ENCODE measurements around the gene MRC2. TPM values are rescaled to one million over a fixed set of nuclear protein-coding genes. Genes with fewer than 3 reads are reported as not detected.

MRC2 gene
- total RNA-seq, 1 donor from 2014 or later, result 175 TPM

- H3K4me1 ChIP-seq (ENCODE audit: control insufficient read depth in 3 of 3, insufficient read depth in 3 of 3, low read length in 3 of 3), result no peaks in the 10 kb centered on the region
- no peaks in the 10 kb centered on the region for H3K9me3 ChIP-seq (ENCODE audit: control insufficient read depth in 3 of 3, low read length in 3 of 3)
- H3K4me3 ChIP-seq (ENCODE audit: low read length in 3 of 3), result no peak overlapping the region
- no peaks in the 10 kb centered on the region for H3K36me3 ChIP-seq (ENCODE audit: control insufficient read depth in 3 of 3, insufficient read depth in 3 of 3, low read length in 3 of 3)
- H3K27ac ChIP-seq (ENCODE audit: low read depth, low read length), result no peak overlapping the region
- H3K27me3 ChIP-seq (ENCODE audit: control insufficient read depth in 3 of 3, insufficient read depth in 3 of 3, low read length in 3 of 3), result no peaks in the 10 kb centered on the region
- no peak overlapping the region for H3K9ac ChIP-seq (ENCODE audit: low read depth in 1 of 3, low read length in 3 of 3)
Observed at GRCh38 chr17:62715882-62716390, 88.5 kb downstream of the MRC2 start.

- Histone ChIP-seq H3K9me3 (ENCODE audit: control insufficient read depth in 3 of 3, low read length in 3 of 3) (no peaks in the 10 kb centered on the region), H3K9ac (ENCODE audit: low read depth in 1 of 3, low read length in 3 of 3) (no peak overlapping the region), H3K36me3 (ENCODE audit: control insufficient read depth in 3 of 3, insufficient read depth in 3 of 3, low read length in 3 of 3) (no peaks in the 10 kb centered on the region), H3K27me3 (ENCODE audit: control insufficient read depth in 3 of 3, insufficient read depth in 3 of 3, low read length in 3 of 3) (no peaks in the 10 kb centered on the region), H3K4me1 (ENCODE audit: control insufficient read depth in 3 of 3, insufficient read depth in 3 of 3, low read length in 3 of 3) (no peaks in the 10 kb centered on the region), H3K27ac (ENCODE audit: low read depth, low read length) (no peak overlapping the region), H3K4me3 (ENCODE audit: low read length in 3 of 3) (no peak overlapping the region)
Observed at GRCh38 chr17:62716834-62717588, 89.5 kb downstream of the MRC2 start.

GRCh38 chr17:62717589-62717855 lies 90.1 kb downstream of the MRC2 start:
- Histone ChIP-seq H3K9ac (ENCODE audit: low read depth in 1 of 3, low read length in 3 of 3) (no peak overlapping the region), H3K36me3 (ENCODE audit: control insufficient read depth in 3 of 3, insufficient read depth in 3 of 3, low read length in 3 of 3) (no peaks in the 10 kb centered on the region), H3K4me3 (ENCODE audit: low read length in 3 of 3) (no peak overlapping the region), H3K27me3 (ENCODE audit: control insufficient read depth in 3 of 3, insufficient read depth in 3 of 3, low read length in 3 of 3) (no peaks in the 10 kb centered on the region), H3K4me1 (ENCODE audit: control insufficient read depth in 3 of 3, insufficient read depth in 3 of 3, low read length in 3 of 3) (no peaks in the 10 kb centered on the region), H3K27ac (ENCODE audit: low read depth, low read length) (no peak overlapping the region), H3K9me3 (ENCODE audit: control insufficient read depth in 3 of 3, low read length in 3 of 3) (no peaks in the 10 kb centered on the region)

GRCh38 chr17:62717889-62718288 lies 90.4 kb downstream of the MRC2 start:
- no peaks in the 10 kb centered on the region for H3K9me3 ChIP-seq (ENCODE audit: control insufficient read depth in 3 of 3, low read length in 3 of 3)
- no peaks in the 10 kb centered on the region for H3K27me3 ChIP-seq (ENCODE audit: control insufficient read depth in 3 of 3, insufficient read depth in 3 of 3, low read length in 3 of 3)
- no peaks in the 10 kb centered on the region for H3K4me1 ChIP-seq (ENCODE audit: control insufficient read depth in 3 of 3, insufficient read depth in 3 of 3, low read length in 3 of 3)
- H3K4me3 ChIP-seq (ENCODE audit: low read length in 3 of 3), result no peak overlapping the region
- H3K36me3 ChIP-seq (ENCODE audit: control insufficient read depth in 3 of 3, insufficient read depth in 3 of 3, low read length in 3 of 3), result no peaks in the 10 kb centered on the region
- no peak overlapping the region for H3K9ac ChIP-seq (ENCODE audit: low read depth in 1 of 3, low read length in 3 of 3)
- no peak overlapping the region for H3K27ac ChIP-seq (ENCODE audit: low read depth, low read length)

- Histone ChIP-seq H3K27ac (ENCODE audit: low read depth, low read length) (no peak overlapping the region), H3K27me3 (ENCODE audit: control insufficient read depth in 3 of 3, insufficient read depth in 3 of 3, low read length in 3 of 3) (no peaks in the 10 kb centered on the region), H3K9ac (ENCODE audit: low read depth in 1 of 3, low read length in 3 of 3) (no peak overlapping the region), H3K9me3 (ENCODE audit: control insufficient read depth in 3 of 3, low read length in 3 of 3) (no peaks in the 10 kb centered on the region), H3K36me3 (ENCODE audit: control insufficient read depth in 3 of 3, insufficient read depth in 3 of 3, low read length in 3 of 3) (no peaks in the 10 kb centered on the region), H3K4me3 (ENCODE audit: low read length in 3 of 3) (no peak overlapping the region), H3K4me1 (ENCODE audit: control insufficient read depth in 3 of 3, insufficient read depth in 3 of 3, low read length in 3 of 3) (no peaks in the 10 kb centered on the region)
Observed at GRCh38 chr17:62718429-62718828, 91.0 kb downstream of the MRC2 start.

GRCh38 chr17:62719586-62719985 lies 92.1 kb downstream of the MRC2 start:
- Histone ChIP-seq H3K27me3 (ENCODE audit: control insufficient read depth in 3 of 3, insufficient read depth in 3 of 3, low read length in 3 of 3) (peaks cover 0 to 2% (median 0%) of the 10 kb centered on the region in 3 donors), H3K4me1 (ENCODE audit: control insufficient read depth in 3 of 3, insufficient read depth in 3 of 3, low read length in 3 of 3) (peaks cover 0 to 2% (median 0%) of the 10 kb centered on the region in 3 donors), H3K9me3 (ENCODE audit: control insufficient read depth in 3 of 3, low read length in 3 of 3) (no peaks in the 10 kb centered on the region), H3K27ac (ENCODE audit: low read depth, low read length) (no peak overlapping the region), H3K9ac (ENCODE audit: low read depth in 1 of 3, low read length in 3 of 3) (no peak overlapping the region), H3K36me3 (ENCODE audit: control insufficient read depth in 3 of 3, insufficient read depth in 3 of 3, low read length in 3 of 3) (no peaks in the 10 kb centered on the region), H3K4me3 (ENCODE audit: low read length in 3 of 3) (no peak overlapping the region)

GRCh38 chr17:62720126-62720850 lies 92.8 kb downstream of the MRC2 start:
- Histone ChIP-seq H3K9ac (ENCODE audit: low read depth in 1 of 3, low read length in 3 of 3) (no peak overlapping the region), H3K36me3 (ENCODE audit: control insufficient read depth in 3 of 3, insufficient read depth in 3 of 3, low read length in 3 of 3) (no peaks in the 10 kb centered on the region), H3K4me3 (ENCODE audit: low read length in 3 of 3) (no peak overlapping the region), H3K9me3 (ENCODE audit: control insufficient read depth in 3 of 3, low read length in 3 of 3) (no peaks in the 10 kb centered on the region), H3K4me1 (ENCODE audit: control insufficient read depth in 3 of 3, insufficient read depth in 3 of 3, low read length in 3 of 3) (peaks cover 0 to 2% (median 0%) of the 10 kb centered on the region in 3 donors), H3K27ac (ENCODE audit: low read depth, low read length) (no peak overlapping the region), H3K27me3 (ENCODE audit: control insufficient read depth in 3 of 3, insufficient read depth in 3 of 3, low read length in 3 of 3) (peaks cover 0 to 9% (median 0%) of the 10 kb centered on the region in 3 donors)

GRCh38 chr17:62722625-62723024 lies 95.2 kb downstream of the MRC2 start:
- peaks cover 0 to 2% (median 0%) of the 10 kb centered on the region in 3 donors for H3K4me1 ChIP-seq (ENCODE audit: control insufficient read depth in 3 of 3, insufficient read depth in 3 of 3, low read length in 3 of 3)
- H3K36me3 ChIP-seq (ENCODE audit: control insufficient read depth in 3 of 3, insufficient read depth in 3 of 3, low read length in 3 of 3), result no peaks in the 10 kb centered on the region
- H3K9ac ChIP-seq (ENCODE audit: low read depth in 1 of 3, low read length in 3 of 3), result no peak overlapping the region
- no peak overlapping the region for H3K27ac ChIP-seq (ENCODE audit: low read depth, low read length)
- no peaks in the 10 kb centered on the region for H3K9me3 ChIP-seq (ENCODE audit: control insufficient read depth in 3 of 3, low read length in 3 of 3)
- peaks cover 3 to 16% (median 5%) of the 10 kb centered on the region in 3 donors for H3K27me3 ChIP-seq (ENCODE audit: control insufficient read depth in 3 of 3, insufficient read depth in 3 of 3, low read length in 3 of 3)
- no peak overlapping the region for H3K4me3 ChIP-seq (ENCODE audit: low read length in 3 of 3)

- peaks cover 0 to 2% (median 0%) of the 10 kb centered on the region in 3 donors for H3K4me1 ChIP-seq (ENCODE audit: control insufficient read depth in 3 of 3, insufficient read depth in 3 of 3, low read length in 3 of 3)
- H3K9me3 ChIP-seq (ENCODE audit: control insufficient read depth in 3 of 3, low read length in 3 of 3), result no peaks in the 10 kb centered on the region
- H3K36me3 ChIP-seq (ENCODE audit: control insufficient read depth in 3 of 3, insufficient read depth in 3 of 3, low read length in 3 of 3), result no peaks in the 10 kb centered on the region
- H3K27ac ChIP-seq (ENCODE audit: low read depth, low read length), result no peak overlapping the region
- no peak overlapping the region for H3K9ac ChIP-seq (ENCODE audit: low read depth in 1 of 3, low read length in 3 of 3)
- H3K4me3 ChIP-seq (ENCODE audit: low read length in 3 of 3), result no peak overlapping the region
- H3K27me3 ChIP-seq (ENCODE audit: control insufficient read depth in 3 of 3, insufficient read depth in 3 of 3, low read length in 3 of 3), result peaks cover 3 to 19% (median 5%) of the 10 kb centered on the region in 3 donors
Observed at GRCh38 chr17:62723842-62724241, 96.4 kb downstream of the MRC2 start.
